ENCODE measurements around the gene CHD3. TPM values are rescaled to one million over a fixed set of nuclear protein-coding genes. Genes with fewer than 3 reads are reported as not detected.

Gene CHD3
- total and polyA plus RNA-seq, 4 experiments from 2014 or later = 0.84 to 287 (median 149) TPM

- DNase-seq = no peak
- ChIA-PET CTCF (ENCODE audit: partially characterized antibody) (no interaction called here), POLR2A (ENCODE audit: partially characterized antibody) (no interaction called here)
- peaks cover 0 to 6% of the 10 kb centered on the region in 2 donors for H3K27me3 Mint-ChIP-seq
- Histone ChIP-seq H3K4me1 (ENCODE audit: insufficient read depth, low read length) (no peaks in the 10 kb centered on the region), H3K36me3 (ENCODE audit: insufficient read depth, low read length) (no peaks in the 10 kb centered on the region), H3K27ac (ENCODE audit: low read depth, low read length) (no peak overlapping the region), H3K4me3 (ENCODE audit: low read length in 2 of 2) (no peak overlapping the region), H3K9me3 (ENCODE audit: control insufficient read depth in 1 of 2, low read length in 2 of 2) (no peaks in the 10 kb centered on the region), H3K27me3 (ENCODE audit: insufficient read depth, low read length) (no peaks in the 10 kb centered on the region)
- no peaks in the 10 kb centered on the region for H3K36me3 Mint-ChIP-seq
- intact Hi-C loops (cut with micrococcal nuclease) = no loop called here
- no peaks in the 10 kb centered on the region for H3K4me1 Mint-ChIP-seq
- H3K9me3 Mint-ChIP-seq = no peaks in the 10 kb centered on the region
- no peak overlapping the region for H3K27ac Mint-ChIP-seq
- H3K4me3 Mint-ChIP-seq = no peak overlapping the region
Observed at GRCh38 chr17:7961421-7961820, 72.8 kb downstream of the CHD3 start.

Other genes with a start within 250 kb of the CHD3 start
- gene ATP1B2, start 237.9 kb upstream of the CHD3 start, total RNA-seq = under 1 TPM; 0.22 to 0.52 TPM
- not detected for gene ATP1B2, start 237.9 kb upstream of the CHD3 start, polyA plus RNA-seq
- 10 to 100 TPM; 89.1 to 97.4 TPM for gene TP53, start 201.3 kb upstream of the CHD3 start, total RNA-seq
- gene TP53, start 201.3 kb upstream of the CHD3 start, polyA plus RNA-seq = 10 to 100 TPM; 15.9 to 35.3 TPM
- gene WRAP53, start 200.3 kb upstream of the CHD3 start, total RNA-seq = 10 to 100 TPM; 11.9 to 12.5 TPM
- gene WRAP53, start 200.3 kb upstream of the CHD3 start, polyA plus RNA-seq = 10 to 100 TPM in 1 of 2 donors, 1 to 10 TPM in 1; 9.8 to 13.1 TPM
- gene EFNB3, start 183.6 kb upstream of the CHD3 start, total RNA-seq = under 1 TPM; 0.09 to 0.11 TPM
- gene EFNB3, start 183.6 kb upstream of the CHD3 start, polyA plus RNA-seq = not detected
- not detected for gene DNAH2, start 171.0 kb upstream of the CHD3 start, total RNA-seq
- not detected for gene DNAH2, start 171.0 kb upstream of the CHD3 start, polyA plus RNA-seq
- 100 to 1,000 TPM; 119 to 129 TPM for gene KDM6B, start 54.6 kb upstream of the CHD3 start, total RNA-seq
- 1 to 10 TPM in 1 of 2 donors, not detected in 1; 1.7 TPM for gene KDM6B, start 54.6 kb upstream of the CHD3 start, polyA plus RNA-seq
- gene TMEM88, start 33.7 kb upstream of the CHD3 start, total RNA-seq = 1 to 10 TPM; 6.2 to 7.9 TPM
- not detected for gene TMEM88, start 33.7 kb upstream of the CHD3 start, polyA plus RNA-seq
- gene NAA38, start 31.2 kb upstream of the CHD3 start, total RNA-seq = 10 to 100 TPM; 23.1 to 25.8 TPM
- 100 to 1,000 TPM; 139 to 149 TPM for gene NAA38, start 31.2 kb upstream of the CHD3 start, polyA plus RNA-seq
- gene CYB5D1, start 30.8 kb upstream of the CHD3 start, total RNA-seq = 10 to 100 TPM in 1 of 2 experiments, 1 to 10 TPM in 1; 8.7 to 11.4 TPM
- gene CYB5D1, start 30.8 kb upstream of the CHD3 start, polyA plus RNA-seq = 1 to 10 TPM; 5.1 to 5.2 TPM
- gene RNF227, start 27.5 kb downstream of the CHD3 start, total RNA-seq = 1 to 10 TPM; 6.7 to 7.4 TPM
- gene RNF227, start 27.5 kb downstream of the CHD3 start, polyA plus RNA-seq = 1 to 10 TPM; 2.3 to 3.6 TPM
- 10 to 100 TPM; 13.4 to 14.4 TPM for gene KCNAB3, start 41.1 kb downstream of the CHD3 start, total RNA-seq
- gene KCNAB3, start 41.1 kb downstream of the CHD3 start, polyA plus RNA-seq = under 1 TPM in 1 of 2 donors, not detected in 1; 0.53 TPM
- 100 to 1,000 TPM; 116 TPM for gene TRAPPC1, start 43.2 kb downstream of the CHD3 start, total RNA-seq
- gene TRAPPC1, start 43.2 kb downstream of the CHD3 start, polyA plus RNA-seq = 100 to 1,000 TPM; 239 to 240 TPM
- 10 to 100 TPM; 29.7 to 30.1 TPM for gene CNTROB, start 43.4 kb downstream of the CHD3 start, total RNA-seq
- gene CNTROB, start 43.4 kb downstream of the CHD3 start, polyA plus RNA-seq = 10 to 100 TPM in 1 of 2 donors, 1 to 10 TPM in 1; 3.9 to 12.6 TPM
- not detected for gene GUCY2D, start 113.8 kb downstream of the CHD3 start, total RNA-seq
- gene GUCY2D, start 113.8 kb downstream of the CHD3 start, polyA plus RNA-seq = under 1 TPM; 0.18 TPM
- gene ALOX15B, start 150.3 kb downstream of the CHD3 start, total RNA-seq = under 1 TPM in 1 of 2 experiments, not detected in 1; 0.15 TPM
- not detected for gene ALOX15B, start 150.3 kb downstream of the CHD3 start, polyA plus RNA-seq
- under 1 TPM in 1 of 2 experiments, not detected in 1; 0.44 TPM for gene ALOX12B, start 198.9 kb downstream of the CHD3 start, total RNA-seq
- under 1 TPM in 1 of 2 donors, not detected in 1; 0.79 TPM for gene ALOX12B, start 198.9 kb downstream of the CHD3 start, polyA plus RNA-seq
- under 1 TPM; 0.32 to 0.33 TPM for gene ALOXE3, start 229.7 kb downstream of the CHD3 start, total RNA-seq
- gene ALOXE3, start 229.7 kb downstream of the CHD3 start, polyA plus RNA-seq = under 1 TPM in 1 of 2 donors, not detected in 1; 0.20 TPM
- not detected for gene HES7, start 235.3 kb downstream of the CHD3 start, total RNA-seq
- not detected for gene HES7, start 235.3 kb downstream of the CHD3 start, polyA plus RNA-seq